ENCODE measurements around the gene FAM171A2. TPM values are rescaled to one million over a fixed set of nuclear protein-coding genes. Genes with fewer than 3 reads are reported as not detected.
"Not testable (repeated sequence)": the region's sequence is repeated elsewhere in the genome, so short reads cannot be mapped to it uniquely, and the experiment has no call there.

Gene FAM171A2
- total RNA-seq, 1 donor from 2014 or later: 3.4 TPM

- no peak for DNase-seq
Measured at GRCh38 chr17:44383363-44383762, 19.7 kb upstream of the FAM171A2 start.

- no peak for DNase-seq
Measured at GRCh38 chr17:44382917-44383316, 19.3 kb upstream of the FAM171A2 start.

GRCh38 chr17:44381810-44382305, 18.2 kb upstream of the FAM171A2 start:
- no peak for DNase-seq

GRCh38 chr17:44380767-44381166, 17.1 kb upstream of the FAM171A2 start:
- no peak for DNase-seq

GRCh38 chr17:44379887-44380286, 16.2 kb upstream of the FAM171A2 start:
- DNase-seq: no peak

GRCh38 chr17:44378171-44378705, 14.6 kb upstream of the FAM171A2 start:
- no peak for DNase-seq

- DNase-seq: no peak
Measured at GRCh38 chr17:44376779-44377178, 13.1 kb upstream of the FAM171A2 start.

- DNase-seq: no peak
Measured at GRCh38 chr17:44376124-44376523, 12.5 kb upstream of the FAM171A2 start.

GRCh38 chr17:44375196-44376017, 11.8 kb upstream of the FAM171A2 start:
- no peak for DNase-seq

- DNase-seq: no peak
Measured at GRCh38 chr17:44374306-44375195, 10.9 kb upstream of the FAM171A2 start.

- no peak for DNase-seq
Measured at GRCh38 chr17:44372036-44372435, 8.4 kb upstream of the FAM171A2 start.

- not testable (repeated sequence) for DNase-seq
Measured at GRCh38 chr17:44369414-44370023, 5.9 kb upstream of the FAM171A2 start.

- not testable (repeated sequence) for DNase-seq
Measured at GRCh38 chr17:44368391-44369243, 5.0 kb upstream of the FAM171A2 start.

- DNase-seq: no peak
Measured at GRCh38 chr17:44367231-44367979, 3.8 kb upstream of the FAM171A2 start.

GRCh38 chr17:44365051-44365450, 1.4 kb upstream of the FAM171A2 start:
- DNase-seq: not testable (repeated sequence)

GRCh38 chr17:44362949-44363612, 572 bp downstream of the FAM171A2 start:
- DNase-seq: no peak

- no peak for DNase-seq
Measured at GRCh38 chr17:44362459-44362948, 1.1 kb downstream of the FAM171A2 start.

GRCh38 chr17:44361292-44362260, 2.1 kb downstream of the FAM171A2 start:
- DNase-seq: no peak

- DNase-seq: no peak
Measured at GRCh38 chr17:44360826-44361225, 2.8 kb downstream of the FAM171A2 start.

Data from skin of body (tissue), 2 donors.